ENCODE data around the gene B3GAT1. TPM values are rescaled to one million over a fixed set of nuclear protein-coding genes. Genes with fewer than 3 reads are reported as not detected.

Gene B3GAT1, protein sequence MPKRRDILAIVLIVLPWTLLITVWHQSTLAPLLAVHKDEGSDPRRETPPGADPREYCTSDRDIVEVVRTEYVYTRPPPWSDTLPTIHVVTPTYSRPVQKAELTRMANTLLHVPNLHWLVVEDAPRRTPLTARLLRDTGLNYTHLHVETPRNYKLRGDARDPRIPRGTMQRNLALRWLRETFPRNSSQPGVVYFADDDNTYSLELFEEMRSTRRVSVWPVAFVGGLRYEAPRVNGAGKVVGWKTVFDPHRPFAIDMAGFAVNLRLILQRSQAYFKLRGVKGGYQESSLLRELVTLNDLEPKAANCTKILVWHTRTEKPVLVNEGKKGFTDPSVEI
- total RNA-seq, result under 0.01 TPM in 1 of 2 replicates, not detected in the other

DNA sequence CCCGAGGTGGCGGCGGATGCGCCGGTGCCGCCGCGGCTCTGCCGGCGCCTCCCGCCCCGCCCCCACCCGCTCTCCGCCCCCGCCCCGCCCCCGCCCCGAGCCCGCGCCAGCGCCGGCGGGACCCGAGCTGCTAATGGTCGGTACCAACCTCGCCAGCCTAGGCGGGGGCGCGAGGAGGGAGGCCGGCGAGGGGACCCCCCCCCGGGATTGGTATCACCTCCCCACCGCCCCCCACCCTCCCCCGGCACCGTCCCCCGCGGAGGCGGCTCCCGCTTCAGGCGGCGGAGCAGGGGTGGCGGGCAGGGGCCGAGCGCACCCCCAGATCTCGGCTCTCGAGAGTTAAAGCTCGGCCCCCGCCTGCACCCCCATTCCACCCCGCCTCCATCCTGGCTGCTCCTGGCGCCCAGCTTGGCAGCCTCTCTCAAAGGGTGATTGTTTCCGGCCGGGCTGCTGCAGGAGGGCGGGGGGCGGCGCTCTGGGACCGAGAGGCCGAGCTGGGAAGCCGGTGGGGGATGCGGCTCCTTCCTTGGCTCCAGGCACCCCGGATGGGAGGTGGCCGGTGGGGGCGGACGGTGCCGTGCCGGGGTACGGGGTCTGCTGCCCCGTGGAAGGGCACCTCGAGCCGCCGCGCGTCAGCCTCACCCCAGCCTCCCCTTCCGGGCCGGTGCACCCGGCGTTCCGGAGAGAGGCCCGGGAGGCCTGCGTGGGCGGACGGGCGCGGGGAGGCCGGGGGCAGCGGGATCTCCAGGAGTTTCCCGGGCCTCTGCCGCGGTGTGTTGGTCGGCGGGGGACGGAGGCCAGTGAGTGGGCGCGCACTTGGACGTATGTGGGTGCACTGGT, at the start of gene B3GAT1:
B3GAT1 (minus strand) TSS at position 40 of the 840 bp plus-strand sequence. CDS start 24,583 bp downstream, outside the sequence.

DNA sequence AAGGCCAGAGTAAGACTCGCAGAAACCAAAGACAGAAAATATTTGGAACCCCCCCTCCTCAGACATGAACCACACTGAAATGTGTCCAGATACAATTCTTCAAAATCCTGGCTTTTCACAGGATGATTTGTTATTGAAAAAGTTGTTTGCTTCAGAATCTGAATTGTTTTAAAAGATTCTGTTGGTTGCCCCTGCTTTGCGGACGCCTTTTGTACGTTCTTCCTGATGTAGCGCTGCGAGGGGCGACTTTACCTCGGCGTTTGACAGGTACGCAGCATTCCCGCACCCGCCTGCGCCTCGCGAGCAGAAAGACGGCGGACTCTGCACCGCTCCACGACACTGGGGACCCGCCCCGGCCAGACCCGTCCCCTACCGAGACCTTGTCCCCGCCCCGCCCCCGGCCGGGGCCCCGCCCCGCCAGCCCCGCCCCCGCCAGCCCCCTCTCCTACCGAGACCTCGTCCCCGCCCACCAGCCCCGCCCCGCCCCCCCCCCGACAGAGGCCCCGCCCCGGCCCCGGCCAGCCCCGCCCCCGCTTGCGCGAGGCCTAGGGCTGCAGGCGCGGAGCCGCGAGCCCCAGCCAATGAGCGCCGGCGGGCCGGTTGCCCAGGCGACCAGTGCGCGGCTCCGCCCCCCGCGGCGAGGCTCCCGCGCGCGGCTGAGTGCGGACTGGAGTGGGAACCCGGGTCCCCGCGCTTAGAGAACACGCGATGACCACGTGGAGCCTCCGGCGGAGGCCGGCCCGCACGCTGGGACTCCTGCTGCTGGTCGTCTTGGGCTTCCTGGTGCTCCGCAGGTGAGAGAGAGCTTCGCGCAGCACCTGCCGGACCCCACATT, 80.5 kb downstream of the B3GAT1 start, which contains the start of gene GLB1L2:
GLB1L2 (plus strand) TSS at position 635 of the 835 bp plus-strand sequence; CDS start at position 709, 74 bp downstream.

Other genes with a start within 250 kb of the B3GAT1 start
- gene NCAPD3, start 188.3 kb downstream of the B3GAT1 start, total RNA-seq, result 5.3 and 8.4 TPM in 2 replicates
- gene VPS26B, start 187.6 kb downstream of the B3GAT1 start, total RNA-seq, result 33.9 and 36.9 TPM in 2 replicates
- 69.8 and 90.0 TPM in 2 replicates for gene THYN1, start 158.9 kb downstream of the B3GAT1 start, total RNA-seq
- 14.8 and 18.8 TPM in 2 replicates for gene ACAD8, start 158.7 kb downstream of the B3GAT1 start, total RNA-seq
- gene GLB1L3, start 135.9 kb downstream of the B3GAT1 start, total RNA-seq, result not detected in 2 replicates
- gene GLB1L2, start 80.3 kb downstream of the B3GAT1 start, total RNA-seq, result 0.09 TPM in 1 of 2 replicates, not detected in the other